HL-60/S4 (cell line): ENCODE data around the gene TRAPPC2.
"Not testable (repeated sequence)": the region's sequence is repeated elsewhere in the genome, so short reads cannot be mapped to it uniquely, and the experiment has no call there.

ENCODE experiments used
- in situ Hi-C: fragments of 300-500 bp; cut with MboI; formaldehyde crosslinking; loops from 2 replicates; pipeline ENCODE4 v1.14.3; 2022; ENCODE audit warnings: low sequenced_read_pairs

TRAPPC2 gene

GRCh38 chrX:13700380-13700779 is 34.0 kb downstream of the TRAPPC2 start:
- in situ Hi-C loops = no loop called here

- in situ Hi-C loops = no loop called here
These were observed 35.1 kb downstream of the TRAPPC2 start for GRCh38 chrX:13699183-13699826.

- in situ Hi-C loops = no loop called here
These were observed 36.0 kb downstream of the TRAPPC2 start for GRCh38 chrX:13698432-13698831.

DNA sequence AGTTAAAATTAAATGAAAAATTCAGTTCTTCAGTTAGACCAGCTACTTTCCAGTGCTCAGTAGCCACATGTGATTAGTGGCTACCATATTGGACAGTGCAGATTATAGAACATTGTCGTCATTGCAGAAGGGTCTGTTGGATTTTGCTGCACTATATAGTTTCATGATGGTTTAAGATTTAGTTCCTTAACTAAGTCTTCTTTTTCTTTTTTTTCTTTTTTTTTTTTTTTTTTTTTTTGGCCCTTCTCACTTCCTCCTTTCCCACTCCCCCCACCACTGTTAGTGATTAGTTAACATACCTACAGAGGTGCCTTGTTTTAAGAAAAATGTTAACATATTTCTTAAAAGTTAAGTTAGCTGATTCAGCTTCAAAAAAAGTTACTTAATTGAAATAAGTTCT is 36.4 kb downstream of the TRAPPC2 start:
- in situ Hi-C loops = no loop called here

DNA sequence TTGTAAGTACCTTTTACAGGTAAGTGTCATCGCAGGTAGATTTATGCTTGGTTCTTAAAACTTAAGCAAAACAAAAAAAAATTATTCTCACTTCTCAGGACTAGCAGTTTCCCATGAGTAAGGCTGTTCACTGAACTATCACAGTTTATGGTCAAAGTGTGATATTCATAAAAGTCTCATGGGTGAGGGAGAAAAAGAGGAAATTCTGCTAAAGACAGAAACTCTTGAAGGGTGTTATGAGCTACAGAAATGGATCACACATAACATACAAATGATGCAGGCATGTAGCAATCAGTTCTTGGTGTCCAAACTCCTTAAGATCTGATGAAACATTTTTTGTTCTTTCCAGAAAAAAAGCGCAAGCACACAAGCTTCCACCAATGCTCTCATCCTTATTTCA is 37.0 kb downstream of the TRAPPC2 start:
- in situ Hi-C loops = no loop called here

DNA sequence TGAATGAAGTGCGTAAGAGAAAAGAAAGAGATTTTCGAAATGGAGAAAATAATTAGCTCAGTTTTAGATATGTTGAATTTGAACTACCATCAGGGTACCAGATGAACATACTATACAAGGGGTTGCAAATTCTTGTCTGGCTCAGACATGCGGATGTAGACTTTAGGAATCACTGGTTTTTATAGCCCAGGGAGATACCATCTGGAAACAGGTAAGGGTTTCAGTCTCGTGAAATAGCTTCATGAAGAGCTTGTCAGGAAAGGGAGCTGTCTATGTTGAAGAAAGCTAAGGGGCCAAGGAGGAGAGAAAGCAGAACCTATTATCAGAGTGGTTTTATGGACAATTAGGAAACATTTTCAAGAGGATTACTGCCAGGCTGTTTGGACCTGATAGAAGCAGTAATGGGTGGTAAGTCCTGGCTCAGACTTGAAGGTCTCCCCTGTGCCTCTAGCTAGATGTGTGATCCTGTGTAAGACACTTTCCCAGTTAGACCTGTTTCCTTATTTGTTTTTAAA is 38.8 kb downstream of the TRAPPC2 start:
- in situ Hi-C loops = no loop called here

GRCh38 chrX:13694983-13695382 is 39.4 kb downstream of the TRAPPC2 start:
- in situ Hi-C loops = no loop called here

GRCh38 chrX:13694359-13694758 is 40.1 kb downstream of the TRAPPC2 start:
- in situ Hi-C loops = no loop called here

GRCh38 chrX:13693341-13693961 is 41.0 kb downstream of the TRAPPC2 start:
- in situ Hi-C loops = no loop called here

- in situ Hi-C loops = no loop called here
These were observed 41.6 kb downstream of the TRAPPC2 start for GRCh38 chrX:13692771-13693231.

DNA sequence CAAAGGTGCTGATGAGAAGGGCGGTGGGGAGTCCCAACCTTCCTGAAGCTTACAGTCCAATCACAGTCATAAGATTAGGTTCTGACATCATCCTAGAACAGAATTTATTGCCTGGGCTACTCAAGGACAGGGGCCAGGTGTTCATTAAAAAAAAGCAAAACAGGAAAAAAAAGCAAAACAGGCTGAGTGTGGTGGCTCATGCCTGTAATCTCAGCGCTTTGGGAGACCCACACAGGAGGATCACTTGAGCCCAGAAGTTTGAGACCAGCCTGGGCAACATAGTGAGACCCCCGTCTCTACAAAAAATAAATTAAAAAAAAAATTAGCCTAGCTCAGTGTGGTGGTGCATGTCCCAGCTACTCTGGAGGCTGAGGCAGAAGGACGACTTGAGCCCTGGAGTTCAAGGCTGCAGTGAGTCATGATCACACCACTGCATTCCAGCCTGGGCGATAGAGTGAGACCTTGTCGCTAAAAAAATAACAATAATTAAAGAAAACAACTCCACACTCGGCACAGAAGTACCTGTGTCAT is 42.5 kb downstream of the TRAPPC2 start:
- in situ Hi-C loops = no loop called here

DNA sequence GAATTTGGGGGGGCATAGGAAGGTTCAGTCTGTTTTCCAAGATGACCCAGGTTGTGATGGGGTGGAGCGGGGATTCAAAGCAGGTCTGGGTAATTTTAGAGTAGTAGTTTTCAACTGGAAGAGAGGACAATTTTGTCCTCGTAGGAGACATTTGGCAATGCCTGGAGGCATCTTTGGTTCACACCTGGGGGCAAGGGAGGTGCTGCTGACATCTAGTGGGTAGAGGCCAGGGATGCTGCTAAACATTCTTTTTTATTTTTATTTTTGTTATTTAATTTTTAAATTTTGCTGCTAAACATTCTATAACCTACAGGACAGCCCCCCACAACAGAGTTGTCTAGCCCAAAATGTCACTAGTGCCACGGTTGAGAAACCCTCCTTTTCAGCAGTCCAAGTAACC is 43.6 kb downstream of the TRAPPC2 start:
- in situ Hi-C loops = no loop called here

- in situ Hi-C loops = no loop called here
These were observed 44.6 kb downstream of the TRAPPC2 start for GRCh38 chrX:13689741-13690211.

DNA sequence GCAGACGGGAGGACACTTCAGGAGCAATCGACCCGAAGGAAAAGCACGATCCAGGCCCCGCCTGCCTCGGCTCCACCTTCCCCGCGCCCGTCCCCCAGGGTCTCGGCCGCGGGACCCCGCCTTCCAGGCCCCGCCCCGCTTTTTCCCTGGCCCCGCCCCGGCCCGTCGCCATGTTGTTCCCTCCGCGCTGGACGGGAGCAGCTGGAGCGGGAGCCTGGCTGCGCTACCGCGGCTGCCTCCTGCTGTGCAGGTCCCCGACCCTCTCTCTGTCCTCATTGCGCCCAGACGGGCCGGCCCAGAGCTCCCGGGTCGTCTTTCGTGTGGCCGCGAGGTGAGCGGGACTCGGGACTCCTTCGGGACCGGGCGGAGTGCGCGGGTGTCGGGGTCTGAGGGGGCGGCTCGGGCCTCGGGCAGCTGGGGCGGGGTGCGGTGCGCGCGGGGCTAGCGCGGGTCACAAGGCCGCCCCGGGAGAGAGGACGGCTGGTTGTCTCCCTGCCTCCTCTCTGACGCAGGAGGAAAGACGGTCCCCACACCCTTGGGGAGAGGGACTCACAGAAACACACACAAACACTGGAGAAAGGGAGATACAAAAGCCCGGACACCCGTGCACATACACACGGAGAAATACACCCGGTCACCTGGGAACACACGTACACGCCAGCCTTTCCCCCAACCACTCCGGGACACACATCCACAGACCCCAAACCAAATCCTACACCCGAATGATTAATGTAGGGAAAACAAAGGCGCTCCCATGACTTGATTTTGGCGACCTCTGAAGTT is 45.3 kb downstream of the TRAPPC2 start, which contains the start of gene RAB9A:
RAB9A (plus strand) TSS at position 171 of the 783 bp plus-strand sequence. CDS start 19,619 bp downstream, outside the sequence.
- in situ Hi-C loops = no loop called here

GRCh38 chrX:13688384-13688957 is 45.9 kb downstream of the TRAPPC2 start:
- in situ Hi-C loops = no loop called here

GRCh38 chrX:13687203-13687602 is 47.2 kb downstream of the TRAPPC2 start:
- in situ Hi-C loops = no loop called here

DNA sequence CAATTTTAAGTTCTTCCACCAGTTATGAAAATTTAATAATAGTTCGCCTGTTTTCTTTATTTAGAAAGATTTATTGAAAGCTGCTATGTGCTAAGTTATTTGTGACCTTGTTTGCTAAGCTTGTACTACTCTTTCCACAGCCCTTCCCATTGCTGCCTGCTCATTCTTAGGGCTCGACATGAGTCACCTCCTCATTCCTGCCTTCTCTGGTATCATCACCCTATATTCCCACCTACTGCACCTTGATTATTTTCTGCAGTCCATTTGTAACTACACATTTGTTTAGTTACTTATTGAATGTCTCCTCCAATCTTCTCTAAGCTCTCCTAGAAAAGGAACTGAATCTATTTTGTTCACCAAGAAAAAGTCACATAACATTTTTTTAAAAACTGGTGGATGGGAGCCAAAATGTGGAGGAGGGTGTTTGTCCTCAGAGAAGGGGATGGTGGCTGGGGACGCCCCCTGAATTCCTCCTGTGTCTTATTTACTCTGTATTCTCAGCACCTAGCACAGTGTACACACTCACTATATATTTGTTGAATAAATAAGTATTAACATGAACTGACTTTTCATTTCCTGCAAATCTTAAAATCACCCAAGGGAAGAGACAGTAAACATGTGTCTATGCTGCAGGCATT is 49.2 kb downstream of the TRAPPC2 start:
- in situ Hi-C loops = no loop called here

GRCh38 chrX:13684361-13684760 is 50.1 kb downstream of the TRAPPC2 start:
- in situ Hi-C loops = no loop called here

GRCh38 chrX:13681595-13681994 is 52.8 kb downstream of the TRAPPC2 start:
- in situ Hi-C loops = no loop called here

DNA sequence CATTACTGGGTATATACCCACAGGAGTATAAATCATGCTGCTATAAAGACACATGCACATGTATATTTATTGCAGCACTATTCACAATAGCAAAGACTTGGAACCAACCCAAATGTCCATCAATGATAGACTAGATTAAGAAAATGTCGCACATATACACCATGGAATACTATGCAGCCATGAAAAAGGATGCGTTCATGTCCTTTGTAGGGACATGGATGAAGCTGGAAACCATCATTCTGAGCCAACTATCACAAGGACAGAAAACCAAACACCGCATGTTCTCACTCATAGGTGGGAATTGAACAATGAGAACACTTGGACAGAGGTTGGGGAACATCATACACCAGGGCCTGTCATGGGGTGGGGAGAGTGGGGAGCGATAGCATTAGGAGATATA is 54.7 kb downstream of the TRAPPC2 start:
- in situ Hi-C loops = not testable (repeated sequence)
